Measurements from ENCODE around the gene WBP1. TPM values are rescaled to one million over a fixed set of nuclear protein-coding genes. Genes with fewer than 3 reads are reported as not detected.

The WBP1 gene
- polyA plus RNA-seq, 1 experiment = 56.0 TPM

DNA sequence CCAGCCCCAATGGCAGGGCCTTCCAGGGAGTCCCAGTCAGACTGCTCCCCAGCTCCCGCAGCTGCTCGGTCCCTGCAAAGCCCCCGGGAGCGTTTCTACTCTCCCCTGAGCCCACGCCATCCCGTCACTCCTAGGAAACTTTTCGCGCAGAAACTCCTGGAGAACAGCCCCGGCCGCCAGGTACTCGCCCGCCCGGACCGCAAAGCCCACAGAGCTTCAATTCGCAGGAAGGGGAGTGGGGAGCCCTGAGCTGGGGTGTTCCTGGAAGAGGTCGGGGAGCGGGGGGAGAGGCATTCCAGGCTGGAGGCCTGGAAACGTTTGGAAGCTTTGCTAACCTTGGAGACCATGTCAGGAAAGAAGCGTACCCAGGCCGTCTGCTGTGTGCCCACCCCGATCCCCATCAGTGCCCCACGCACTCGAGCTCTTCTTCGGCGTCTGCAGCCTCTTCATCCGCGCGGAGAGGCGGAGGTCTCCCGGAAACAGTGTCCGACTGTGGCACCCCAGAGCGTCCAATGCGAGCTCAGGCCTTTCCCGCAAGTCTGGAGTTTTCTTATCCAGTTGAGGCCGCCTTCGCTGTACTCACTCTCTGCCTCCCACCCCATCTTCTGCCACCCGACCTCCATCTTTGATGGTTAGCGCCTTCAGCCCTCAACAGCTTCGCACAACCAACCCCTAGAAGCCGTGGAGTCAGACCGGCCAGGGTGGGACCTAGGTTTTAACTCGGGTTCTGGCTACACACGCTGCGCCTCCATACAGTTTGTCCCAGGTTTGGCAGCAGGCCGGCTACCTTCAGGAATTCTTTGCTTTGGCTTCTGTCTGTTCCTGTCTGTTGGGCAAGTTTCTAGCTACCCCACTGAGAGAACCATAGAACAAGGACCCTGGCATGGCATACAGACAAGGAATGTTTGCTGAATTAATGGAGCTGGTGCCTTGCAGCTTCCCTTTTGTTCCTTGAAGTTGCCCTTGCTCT, 45.6 kb downstream of the WBP1 start:
- no peak for DNase-seq (ENCODE audit: low read depth, low spot score)
- Histone ChIP-seq H3K9me3 (ENCODE audit: control insufficient read depth, insufficient read depth, low read length) (no peaks in the 10 kb centered on the region; the same call in 1 of the 2 replicates), H3K27ac (ENCODE audit: low read depth, low read length) (peak overlapping the region; percentile 90), H3K27me3 (ENCODE audit: control insufficient read depth, insufficient read depth, low read length) (peaks cover 27% of the 10 kb centered on the region), H3K4me3 (ENCODE audit: low read depth, low read length) (peak overlapping the region; percentile 62)
- POLR2A ChIA-PET = interaction anchor here (0.5 to 2.7 kb wide), 6 partner anchors 16 to 283 kb away, joined by 3 to 12 read pairs (median 4); partner anchors contain the start of genes AUP1, CCDC142, HTRA2 and LOXL3
- TF ChIP-seq, protein P1, sequence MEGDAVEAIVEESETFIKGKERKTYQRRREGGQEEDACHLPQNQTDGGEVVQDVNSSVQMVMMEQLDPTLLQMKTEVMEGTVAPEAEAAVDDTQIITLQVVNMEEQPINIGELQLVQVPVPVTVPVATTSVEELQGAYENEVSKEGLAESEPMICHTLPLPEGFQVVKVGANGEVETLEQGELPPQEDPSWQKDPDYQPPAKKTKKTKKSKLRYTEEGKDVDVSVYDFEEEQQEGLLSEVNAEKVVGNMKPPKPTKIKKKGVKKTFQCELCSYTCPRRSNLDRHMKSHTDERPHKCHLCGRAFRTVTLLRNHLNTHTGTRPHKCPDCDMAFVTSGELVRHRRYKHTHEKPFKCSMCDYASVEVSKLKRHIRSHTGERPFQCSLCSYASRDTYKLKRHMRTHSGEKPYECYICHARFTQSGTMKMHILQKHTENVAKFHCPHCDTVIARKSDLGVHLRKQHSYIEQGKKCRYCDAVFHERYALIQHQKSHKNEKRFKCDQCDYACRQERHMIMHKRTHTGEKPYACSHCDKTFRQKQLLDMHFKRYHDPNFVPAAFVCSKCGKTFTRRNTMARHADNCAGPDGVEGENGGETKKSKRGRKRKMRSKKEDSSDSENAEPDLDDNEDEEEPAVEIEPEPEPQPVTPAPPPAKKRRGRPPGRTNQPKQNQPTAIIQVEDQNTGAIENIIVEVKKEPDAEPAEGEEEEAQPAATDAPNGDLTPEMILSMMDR (IDR thresholded peaks at IDR 0.05; ENCODE audit: low read depth, low read length) = no peak
- CTCF ChIA-PET = interaction anchor here (0.9 to 2.7 kb wide), 4 partner anchors 21 to 169 kb away, joined by 3 to 11 read pairs (median 6); partner anchors contain the start of genes CCDC142 and TTC31

DNA sequence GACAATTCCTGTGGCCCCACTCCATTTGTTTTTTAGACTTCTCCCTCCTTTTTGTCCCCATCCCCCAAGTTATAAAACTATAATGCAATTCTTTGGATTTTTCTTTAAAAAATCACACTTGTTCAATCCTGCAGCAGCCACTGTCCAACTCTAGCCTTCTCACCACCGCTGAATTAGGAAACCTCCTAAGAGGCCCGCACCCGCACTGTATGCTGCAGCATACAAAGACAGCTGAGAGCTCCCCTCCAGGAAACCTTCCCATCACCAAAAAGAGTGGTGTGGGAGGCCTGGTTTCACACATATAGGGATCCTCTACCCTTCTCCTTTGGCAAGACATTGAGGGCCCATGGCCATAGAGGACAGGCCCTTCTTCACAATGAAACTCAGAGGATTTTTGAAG, 46.4 kb downstream of the WBP1 start:
- CTCF ChIA-PET = interaction anchor here (0.9 to 2.7 kb wide), 2 partner anchors 21 to 84 kb away, joined by 3 to 11 read pairs; partner anchors contain the start of genes CCDC142 and TTC31
- Histone ChIP-seq H3K27ac (ENCODE audit: low read depth, low read length) (no peak overlapping the region), H3K27me3 (ENCODE audit: control insufficient read depth, insufficient read depth, low read length) (peaks cover 21% of the 10 kb centered on the region), H3K9me3 (ENCODE audit: control insufficient read depth, insufficient read depth, low read length) (no peaks in the 10 kb centered on the region; the same call in 1 of the 2 replicates), H3K4me3 (ENCODE audit: low read depth, low read length) (no peak overlapping the region)
- TF ChIP-seq, protein P1 (IDR thresholded peaks at IDR 0.05; ENCODE audit: low read depth, low read length) = no peak
- no peak for DNase-seq (ENCODE audit: low read depth, low spot score)
- POLR2A ChIA-PET = interaction anchor here (1.4 to 2.7 kb wide), 4 partner anchors 16 to 32 kb away, joined by 3 to 12 read pairs (median 6); partner anchors contain the start of genes AUP1, CCDC142, HTRA2 and MRPL53

DNA sequence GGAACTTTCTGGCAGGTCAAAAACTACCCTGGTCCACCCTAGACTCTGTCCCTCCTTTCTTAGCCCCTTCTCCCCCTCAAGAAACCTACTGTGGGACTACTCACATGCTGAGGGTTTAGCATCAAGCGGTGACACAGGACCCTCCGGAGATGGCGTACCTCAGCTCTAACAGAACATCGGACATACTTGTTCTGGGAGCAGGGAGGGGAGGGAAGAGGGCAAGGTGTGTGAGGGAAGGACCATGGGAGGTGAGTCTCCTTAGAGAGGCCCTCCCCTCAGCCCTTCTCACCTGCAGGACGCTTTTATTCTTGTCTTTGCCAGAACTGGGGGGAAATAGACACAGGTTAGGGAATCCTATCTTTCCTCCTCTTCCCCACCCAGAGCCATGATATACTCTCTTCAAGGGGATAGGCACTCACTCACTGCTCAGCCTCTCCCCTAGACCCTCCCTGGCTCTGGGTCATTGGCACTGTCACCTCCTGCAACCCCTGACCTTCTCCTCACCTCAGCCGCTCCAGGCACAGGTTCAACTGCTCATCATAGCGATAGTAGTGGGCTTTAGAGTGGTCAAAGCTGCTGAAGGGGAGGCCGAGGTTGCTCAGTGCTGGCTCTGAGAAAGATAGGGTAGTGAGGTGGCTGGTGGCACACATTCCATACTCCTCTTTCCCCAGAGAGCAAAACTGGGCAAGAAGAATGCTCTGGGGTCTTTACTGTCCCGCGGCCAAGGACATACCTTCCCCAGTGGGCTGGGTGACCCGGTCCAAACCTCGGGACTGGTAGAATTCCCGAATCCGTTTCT, 47.4 kb downstream of the WBP1 start:
- peaks cover 15% of the 10 kb centered on the region for H3K27me3 ChIP-seq (ENCODE audit: control insufficient read depth, insufficient read depth, low read length)
- POLR2A ChIA-PET = interaction anchor here (0.6 to 2.7 kb wide), 2 partner anchors 23 to 68 kb away, joined by 3 to 8 read pairs; partner anchors contain the start of genes CCDC142 and TTC31
- no peaks in the 10 kb centered on the region; the same call in 1 of the 2 replicates for H3K9me3 ChIP-seq (ENCODE audit: control insufficient read depth, insufficient read depth, low read length)
- CTCF ChIA-PET = interaction anchor here (1.4 to 2.7 kb wide), 2 partner anchors 23 to 79 kb away, joined by 4 to 11 read pairs; partner anchors contain the start of genes CCDC142 and TTC31
- no peak for DNase-seq (ENCODE audit: low read depth, low spot score)
- peak overlapping the region; percentile 35 for H3K4me3 ChIP-seq (ENCODE audit: low read depth, low read length)
- H3K27ac ChIP-seq (ENCODE audit: low read depth, low read length) = no peak overlapping the region
- TF ChIP-seq, protein P1 (IDR thresholded peaks at IDR 0.05; ENCODE audit: low read depth, low read length) = no peak

DNA sequence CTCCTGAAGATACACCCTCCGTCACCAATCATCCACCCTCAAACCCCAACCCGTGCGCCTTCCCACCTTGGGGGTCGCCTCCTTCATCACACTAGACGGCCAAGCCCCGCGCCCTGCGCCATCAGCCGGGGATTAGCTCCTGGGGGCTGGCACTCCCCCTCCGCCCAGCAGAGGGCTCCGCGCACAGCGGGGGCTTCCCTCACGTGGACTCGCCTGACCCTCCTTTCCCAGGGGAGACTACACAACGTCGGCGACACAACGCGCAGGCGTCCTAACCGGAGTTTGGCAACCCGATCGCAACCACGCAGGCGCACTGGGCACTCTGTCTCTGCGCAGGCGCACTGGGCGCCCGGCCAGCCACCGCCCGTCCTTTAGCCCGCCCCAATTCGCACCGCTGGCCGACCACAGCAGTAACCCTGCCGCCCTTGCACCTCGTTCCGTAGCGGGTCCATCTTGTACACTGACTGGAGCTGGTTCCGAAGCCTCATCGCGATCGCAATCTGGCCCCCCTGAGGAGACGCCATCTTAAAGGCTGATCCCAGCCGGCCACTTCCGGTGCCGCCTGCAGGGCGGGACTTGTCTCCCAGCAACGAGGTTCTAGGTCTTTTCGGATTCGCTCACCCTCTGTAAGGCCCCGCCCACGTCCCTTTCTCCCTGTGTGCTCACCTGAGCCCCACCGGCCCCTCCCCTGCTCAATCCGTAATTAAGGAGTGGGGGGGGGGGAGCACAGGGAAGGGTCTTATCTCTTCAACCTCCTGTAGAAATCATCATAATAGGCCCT, 49.1 kb downstream of the WBP1 start, which contains the start of gene PCGF1:
TSS of gene PCGF1 (minus strand) at position 551 of the 781 bp plus-strand sequence. CDS start at position 524, 27 bp downstream.
- peak; percentile 92 for DNase-seq (ENCODE audit: low read depth, low spot score)
- ChIA-PET POLR2A (interaction anchor here (0.7 to 1.0 kb wide), 2 partner anchors 49 to 115 kb away, joined by 3 read pairs; partner anchors contain the start of gene WBP1), CTCF (interaction anchor here (1.1 to 1.4 kb wide), 3 partner anchors 13 to 81 kb away, joined by 4 to 7 read pairs (median 5); no protein-coding TSS in a partner anchor)
- no peaks in the 10 kb centered on the region; the same call in 1 of the 2 replicates for H3K9me3 ChIP-seq (ENCODE audit: control insufficient read depth, insufficient read depth, low read length)
- peak within 1 kb of the TSS; percentile 99 for H3K27ac ChIP-seq (ENCODE audit: low read depth, low read length)
- H3K27me3 ChIP-seq (ENCODE audit: control insufficient read depth, insufficient read depth, low read length) = peaks cover 22% of the 10 kb centered on the region
- TF ChIP-seq, protein P1 (IDR thresholded peaks at IDR 0.05; ENCODE audit: low read depth, low read length) = peak; percentile 47
- peak within 1 kb of the TSS; percentile 100 for H3K4me3 ChIP-seq (ENCODE audit: low read depth, low read length)
